ENCODE data around the gene C2CD3.
"Not testable (repeated sequence)": the region's sequence is repeated elsewhere in the genome, so short reads cannot be mapped to it uniquely, and the experiment has no call there.

DNA sequence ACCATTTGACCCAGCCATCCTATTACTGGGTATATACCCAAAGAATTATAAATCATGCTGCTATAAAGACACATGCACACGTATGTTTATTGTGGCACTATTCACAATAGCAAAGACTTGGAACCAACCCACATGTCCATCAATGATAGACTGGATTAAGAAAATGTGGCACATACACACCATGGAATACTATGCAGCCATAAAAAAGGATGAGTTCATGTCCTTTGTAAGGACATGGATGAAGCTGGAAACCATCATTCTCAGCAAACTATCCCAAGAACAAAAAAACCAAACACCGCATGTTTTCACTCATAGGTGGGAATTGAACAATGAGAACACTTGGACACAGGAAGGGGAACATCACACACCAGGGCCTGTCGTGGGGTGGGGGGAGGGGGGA, 105.3 kb downstream of the C2CD3 start:
- not testable (repeated sequence) for TF ChIP-seq POLR2A, POLR2AphosphoS5, EP300 (IDR thresholded peaks at IDR 0.05)
- TF ChIP-seq, protein P1, sequence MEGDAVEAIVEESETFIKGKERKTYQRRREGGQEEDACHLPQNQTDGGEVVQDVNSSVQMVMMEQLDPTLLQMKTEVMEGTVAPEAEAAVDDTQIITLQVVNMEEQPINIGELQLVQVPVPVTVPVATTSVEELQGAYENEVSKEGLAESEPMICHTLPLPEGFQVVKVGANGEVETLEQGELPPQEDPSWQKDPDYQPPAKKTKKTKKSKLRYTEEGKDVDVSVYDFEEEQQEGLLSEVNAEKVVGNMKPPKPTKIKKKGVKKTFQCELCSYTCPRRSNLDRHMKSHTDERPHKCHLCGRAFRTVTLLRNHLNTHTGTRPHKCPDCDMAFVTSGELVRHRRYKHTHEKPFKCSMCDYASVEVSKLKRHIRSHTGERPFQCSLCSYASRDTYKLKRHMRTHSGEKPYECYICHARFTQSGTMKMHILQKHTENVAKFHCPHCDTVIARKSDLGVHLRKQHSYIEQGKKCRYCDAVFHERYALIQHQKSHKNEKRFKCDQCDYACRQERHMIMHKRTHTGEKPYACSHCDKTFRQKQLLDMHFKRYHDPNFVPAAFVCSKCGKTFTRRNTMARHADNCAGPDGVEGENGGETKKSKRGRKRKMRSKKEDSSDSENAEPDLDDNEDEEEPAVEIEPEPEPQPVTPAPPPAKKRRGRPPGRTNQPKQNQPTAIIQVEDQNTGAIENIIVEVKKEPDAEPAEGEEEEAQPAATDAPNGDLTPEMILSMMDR (IDR thresholded peaks at IDR 0.05), result not testable (repeated sequence)

Measured in gastroesophageal sphincter (tissue), 3 donors.